ENCODE results near the gene LRSAM1.

DNA sequence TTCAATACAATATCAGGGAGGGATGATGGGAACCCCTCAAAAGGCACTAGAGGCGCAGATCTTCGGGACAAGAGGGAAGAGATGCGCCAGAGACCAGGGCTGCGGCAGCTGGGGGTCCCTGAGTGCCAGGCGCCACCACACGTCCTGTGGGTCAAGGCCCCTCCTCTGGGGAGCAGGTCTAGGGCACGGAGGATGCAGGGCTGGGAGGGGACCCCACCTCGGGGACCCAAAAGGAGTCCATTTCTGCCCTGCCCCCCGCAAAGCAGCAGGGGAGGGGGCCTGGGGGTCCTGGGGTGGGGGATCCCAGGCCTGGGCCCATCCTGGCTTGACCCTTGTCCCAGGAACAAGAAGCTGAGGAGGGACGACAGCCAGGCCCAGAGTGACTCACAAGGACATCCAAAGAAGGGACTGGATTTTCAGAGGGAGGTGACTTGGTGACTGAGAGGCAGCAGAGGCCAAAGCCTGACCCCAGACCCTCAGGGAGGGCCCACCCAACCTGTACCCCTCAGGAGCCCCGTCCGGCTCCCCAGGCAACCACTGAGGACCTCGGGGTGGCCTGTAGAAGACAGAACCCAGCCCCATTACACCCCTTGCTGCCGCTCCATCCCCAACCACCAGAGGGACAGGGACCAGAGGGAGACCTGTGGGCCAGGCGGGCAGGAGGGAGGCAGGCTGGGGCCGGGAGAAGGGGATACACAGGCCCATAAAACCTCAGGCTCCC is 54.2 kb downstream of the LRSAM1 start:
- no peak for TF ChIP-seq POLR2A (IDR thresholded peaks at IDR 0.05)
- TF ChIP-seq, protein P1, sequence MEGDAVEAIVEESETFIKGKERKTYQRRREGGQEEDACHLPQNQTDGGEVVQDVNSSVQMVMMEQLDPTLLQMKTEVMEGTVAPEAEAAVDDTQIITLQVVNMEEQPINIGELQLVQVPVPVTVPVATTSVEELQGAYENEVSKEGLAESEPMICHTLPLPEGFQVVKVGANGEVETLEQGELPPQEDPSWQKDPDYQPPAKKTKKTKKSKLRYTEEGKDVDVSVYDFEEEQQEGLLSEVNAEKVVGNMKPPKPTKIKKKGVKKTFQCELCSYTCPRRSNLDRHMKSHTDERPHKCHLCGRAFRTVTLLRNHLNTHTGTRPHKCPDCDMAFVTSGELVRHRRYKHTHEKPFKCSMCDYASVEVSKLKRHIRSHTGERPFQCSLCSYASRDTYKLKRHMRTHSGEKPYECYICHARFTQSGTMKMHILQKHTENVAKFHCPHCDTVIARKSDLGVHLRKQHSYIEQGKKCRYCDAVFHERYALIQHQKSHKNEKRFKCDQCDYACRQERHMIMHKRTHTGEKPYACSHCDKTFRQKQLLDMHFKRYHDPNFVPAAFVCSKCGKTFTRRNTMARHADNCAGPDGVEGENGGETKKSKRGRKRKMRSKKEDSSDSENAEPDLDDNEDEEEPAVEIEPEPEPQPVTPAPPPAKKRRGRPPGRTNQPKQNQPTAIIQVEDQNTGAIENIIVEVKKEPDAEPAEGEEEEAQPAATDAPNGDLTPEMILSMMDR (IDR thresholded peaks at IDR 0.05): peak in 2 of 3 donors; percentile 52 to 57
